RWPE2 (cell line): Measurements from ENCODE around the gene THSD7A.

Experiments
- ATAC-seq: fragments of 200-7000 bp; cut with Tn5 transposase; 3 replicates; pipeline ENCODE4 v1.9.1; 2021; ENCODE audit warnings: low read depth
- DNase-seq: peaks from one replicate; pipeline ENCODE4 v3.0.0-alpha.2; 2020; ENCODE audit warnings: low spot score
- H3K27ac ChIP-seq: fragments of 450-650 bp; 2 replicates; pipeline ENCODE4 v1.5.1; 2017; ENCODE audit warnings: mild to moderate bottlenecking; ENCODE audit not compliant: poor library complexity, severe bottlenecking
- H3K27me3 ChIP-seq: fragments of 250-450 bp; sonication (Bioruptor Pico); 2 replicates; pipeline ENCODE4 v1.5.1; 2021; ENCODE audit warnings: mild to moderate bottlenecking, moderate library complexity; ENCODE audit not compliant: insufficient read depth, poor library complexity, severe bottlenecking
- H3K36me3 ChIP-seq: fragments of 250-450 bp; sonication (Bioruptor Pico); 2 replicates; pipeline ENCODE4 v1.5.1; 2020; ENCODE audit warnings: low read depth, mild to moderate bottlenecking, moderate library complexity
- H3K4me1 ChIP-seq: fragments of 250-450 bp; sonication (Bioruptor Pico); 2 replicates; pipeline ENCODE4 v1.5.1; 2021; ENCODE audit warnings: mild to moderate bottlenecking, moderate library complexity; ENCODE audit not compliant: insufficient read depth, poor library complexity, severe bottlenecking
- H3K4me3 ChIP-seq: fragments of 250-450 bp; sonication (Bioruptor Pico); 2 replicates; pipeline ENCODE4 v1.5.1; 2021; ENCODE audit warnings: mild to moderate bottlenecking, moderate library complexity; ENCODE audit not compliant: severe bottlenecking
- H3K9me3 ChIP-seq: fragments of 250-450 bp; sonication (Bioruptor Pico); 2 replicates; pipeline ENCODE4 v1.5.1; 2021; ENCODE audit warnings: mild to moderate bottlenecking, moderate library complexity; ENCODE audit not compliant: severe bottlenecking
- TF ChIP-seq, protein P1 (sequence below): fragments of 450-650 bp; IDR thresholded peaks from one replicate; pipeline ENCODE4 v1.5.1; 2017; ENCODE audit warnings: mild to moderate bottlenecking, moderate library complexity; ENCODE audit not compliant: poor library complexity, severe bottlenecking

THSD7A gene

DNA sequence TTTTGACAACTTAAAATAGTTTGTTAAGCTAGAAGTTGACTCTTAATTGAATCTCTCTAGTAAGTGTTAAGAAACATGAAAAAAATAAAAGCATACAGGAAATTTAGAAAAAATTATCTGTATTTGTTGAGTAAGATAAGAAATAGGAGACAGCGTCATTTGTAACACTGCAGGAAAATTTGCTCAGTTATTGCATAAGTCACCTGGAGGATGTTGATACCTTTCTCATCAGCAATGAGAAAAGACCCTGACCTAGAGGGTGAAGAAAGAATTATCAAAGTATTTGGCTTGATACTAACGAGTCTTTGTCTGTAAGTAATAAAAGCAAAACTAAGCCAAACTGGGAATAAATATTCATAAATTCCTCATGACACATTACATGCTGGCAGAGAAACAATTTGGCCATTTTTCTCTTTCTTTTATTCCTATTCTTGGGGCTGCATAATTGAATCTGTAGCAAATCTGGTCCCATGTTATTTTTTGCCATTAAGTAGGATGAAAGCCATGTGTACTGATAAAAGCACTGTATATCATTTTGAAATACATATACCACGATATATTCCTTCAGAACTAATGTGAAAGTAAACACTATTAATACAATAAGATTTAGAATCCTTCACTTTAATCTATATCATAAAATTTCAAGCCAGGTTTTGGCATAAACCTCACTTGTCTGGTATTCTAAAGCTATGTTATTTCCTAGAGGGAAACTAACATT, 362.8 kb downstream of the THSD7A start:
- Histone ChIP-seq H3K27ac (no peak overlapping the region), H3K4me3 (no peak overlapping the region), H3K9me3 (peaks cover 3% of the 10 kb centered on the region), H3K4me1 (no peaks in the 10 kb centered on the region), H3K36me3 (no peaks in the 10 kb centered on the region), H3K27me3 (no peaks in the 10 kb centered on the region)
- DNase-seq (no peak), ATAC-seq (no peak)
- TF ChIP-seq, protein P1, sequence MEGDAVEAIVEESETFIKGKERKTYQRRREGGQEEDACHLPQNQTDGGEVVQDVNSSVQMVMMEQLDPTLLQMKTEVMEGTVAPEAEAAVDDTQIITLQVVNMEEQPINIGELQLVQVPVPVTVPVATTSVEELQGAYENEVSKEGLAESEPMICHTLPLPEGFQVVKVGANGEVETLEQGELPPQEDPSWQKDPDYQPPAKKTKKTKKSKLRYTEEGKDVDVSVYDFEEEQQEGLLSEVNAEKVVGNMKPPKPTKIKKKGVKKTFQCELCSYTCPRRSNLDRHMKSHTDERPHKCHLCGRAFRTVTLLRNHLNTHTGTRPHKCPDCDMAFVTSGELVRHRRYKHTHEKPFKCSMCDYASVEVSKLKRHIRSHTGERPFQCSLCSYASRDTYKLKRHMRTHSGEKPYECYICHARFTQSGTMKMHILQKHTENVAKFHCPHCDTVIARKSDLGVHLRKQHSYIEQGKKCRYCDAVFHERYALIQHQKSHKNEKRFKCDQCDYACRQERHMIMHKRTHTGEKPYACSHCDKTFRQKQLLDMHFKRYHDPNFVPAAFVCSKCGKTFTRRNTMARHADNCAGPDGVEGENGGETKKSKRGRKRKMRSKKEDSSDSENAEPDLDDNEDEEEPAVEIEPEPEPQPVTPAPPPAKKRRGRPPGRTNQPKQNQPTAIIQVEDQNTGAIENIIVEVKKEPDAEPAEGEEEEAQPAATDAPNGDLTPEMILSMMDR = no peak

DNA sequence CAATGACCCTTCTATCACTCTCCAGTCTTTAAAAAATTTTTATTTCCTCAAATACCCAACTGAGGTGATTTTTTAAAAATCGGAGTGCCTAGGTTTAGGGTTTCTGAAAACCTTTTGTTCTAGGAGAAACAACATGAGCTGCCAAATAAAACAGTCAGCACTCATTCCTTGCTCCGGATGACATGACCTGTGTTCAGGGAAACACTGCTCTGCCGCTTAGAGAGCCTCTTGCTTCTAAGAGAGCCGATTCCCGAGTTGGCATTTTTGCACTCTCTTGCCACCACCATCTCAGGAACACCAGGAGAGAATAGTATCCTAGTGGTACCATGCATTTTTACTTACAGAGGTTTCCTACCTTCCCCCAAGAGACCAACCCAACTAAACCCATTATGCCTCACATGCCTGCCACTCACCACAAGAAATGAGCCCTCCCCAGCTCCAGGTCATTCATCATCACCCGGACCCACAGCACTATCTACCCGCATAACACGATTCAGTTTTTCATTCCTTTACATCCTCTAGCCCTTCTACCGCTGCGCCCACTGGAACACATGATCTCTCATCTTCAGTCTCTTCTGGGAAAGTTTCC, 365.4 kb downstream of the THSD7A start:
- Histone ChIP-seq H3K4me1 (no peaks in the 10 kb centered on the region), H3K27me3 (no peaks in the 10 kb centered on the region), H3K4me3 (no peak overlapping the region), H3K9me3 (peaks cover 3% of the 10 kb centered on the region), H3K36me3 (no peaks in the 10 kb centered on the region), H3K27ac (no peak overlapping the region)
- no peak for ATAC-seq
- no peak for DNase-seq
- TF ChIP-seq, protein P1 = no peak

DNA sequence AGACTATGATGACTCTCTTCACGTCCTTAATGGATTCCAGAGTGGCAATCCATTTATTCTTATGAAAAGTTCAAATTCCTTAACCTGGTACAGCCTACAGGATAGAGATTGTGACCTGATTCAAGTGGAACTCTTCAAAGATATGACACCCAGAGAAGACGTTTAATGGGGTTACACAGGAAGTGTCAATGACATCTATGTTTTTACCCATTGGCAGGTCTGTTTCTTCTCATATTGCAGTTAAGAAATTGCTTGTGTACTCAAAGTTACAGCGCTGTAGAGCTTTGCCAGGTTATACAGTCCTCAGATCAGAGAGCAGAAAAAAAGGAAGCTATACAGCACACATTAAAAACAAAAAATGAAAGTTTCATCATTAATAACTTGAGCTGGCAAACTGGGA, 367.4 kb downstream of the THSD7A start:
- Histone ChIP-seq H3K4me3 (no peak overlapping the region), H3K4me1 (no peaks in the 10 kb centered on the region), H3K9me3 (no peaks in the 10 kb centered on the region), H3K27ac (no peak overlapping the region), H3K36me3 (no peaks in the 10 kb centered on the region), H3K27me3 (no peaks in the 10 kb centered on the region)
- ATAC-seq = no peak
- TF ChIP-seq, protein P1 = no peak
- no peak for DNase-seq

DNA sequence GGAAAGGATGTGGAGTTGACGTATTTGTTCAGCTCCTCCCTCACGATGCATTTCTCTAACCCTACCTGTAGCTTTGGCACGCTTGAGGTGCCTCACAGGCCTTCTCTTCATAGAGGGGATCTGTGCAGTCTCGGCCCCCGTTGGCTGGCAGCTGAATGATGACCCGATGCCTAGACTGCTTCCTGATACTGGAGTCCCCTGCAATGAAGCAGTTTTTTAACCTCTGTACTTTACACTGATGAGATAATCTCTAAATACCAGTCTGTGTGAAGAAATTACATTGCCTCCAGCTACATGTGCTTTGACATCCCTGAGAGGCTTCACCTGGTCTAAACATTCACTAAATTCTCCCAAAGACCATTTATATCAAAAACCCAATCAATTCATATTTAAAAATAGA, 370.1 kb downstream of the THSD7A start:
- Histone ChIP-seq H3K27me3 (no peaks in the 10 kb centered on the region), H3K4me3 (no peak overlapping the region), H3K36me3 (no peaks in the 10 kb centered on the region), H3K4me1 (peaks cover 16% of the 10 kb centered on the region), H3K27ac (no peak overlapping the region), H3K9me3 (no peaks in the 10 kb centered on the region)
- ATAC-seq = no peak
- TF ChIP-seq, protein P1 = no peak
- DNase-seq = no peak
